ENCODE results near the gene SEMA7A.

SEMA7A gene

DNA sequence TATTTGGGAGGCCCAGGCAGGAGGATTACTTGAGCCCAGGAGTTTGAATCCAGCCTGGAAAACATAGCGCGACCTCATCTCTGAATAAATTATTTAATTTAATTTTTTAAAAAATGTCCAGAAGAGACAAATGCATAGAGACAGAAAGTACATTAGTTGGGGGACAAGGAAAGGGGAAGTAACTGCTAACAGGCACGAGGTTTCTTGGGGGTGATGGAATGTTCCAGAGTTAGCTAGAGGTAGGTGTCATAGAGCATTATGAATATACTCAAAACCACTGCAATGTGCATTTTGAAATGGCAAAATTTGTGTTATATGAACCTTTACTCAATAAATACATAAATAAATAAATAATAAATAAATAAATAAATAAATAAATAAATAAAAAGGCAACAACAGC lies 34.7 kb downstream of the SEMA7A start:
- Histone ChIP-seq H3K4me3 (ENCODE audit: low read length) (no peak overlapping the region), H3K4me2 (ENCODE audit: low read length) (peak overlapping the region; percentile 80; the same call in 1 of the 2 replicates), H3K9ac (ENCODE audit: low read length) (peak overlapping the region; percentile 94), H4K20me1 (ENCODE audit: insufficient read depth, low read length) (no peaks in the 10 kb centered on the region), H3K27me3 (ENCODE audit: low read depth, low read length) (no peaks in the 10 kb centered on the region), H3K36me3 (replicated peaks; ENCODE audit: low read depth, low read length) (peaks cover 11% of the 10 kb centered on the region), H3K79me2 (ENCODE audit: low read length) (peaks cover 40% of the 10 kb centered on the region), H3K4me1 (ENCODE audit: low read length) (peaks cover 99% of the 10 kb centered on the region), H2AFZ (ENCODE audit: low read depth, low read length) (no peak overlapping the region), H3K9me3 (ENCODE audit: insufficient read depth, low read length) (no peaks in the 10 kb centered on the region), H3K27ac (ENCODE audit: low read length) (peak overlapping the region; percentile 95)
- TF ChIP-seq EZH2phosphoT487 (IDR thresholded peaks at IDR 0.05; ENCODE audit: low read depth): no peak
- TF ChIP-seq, protein P1, sequence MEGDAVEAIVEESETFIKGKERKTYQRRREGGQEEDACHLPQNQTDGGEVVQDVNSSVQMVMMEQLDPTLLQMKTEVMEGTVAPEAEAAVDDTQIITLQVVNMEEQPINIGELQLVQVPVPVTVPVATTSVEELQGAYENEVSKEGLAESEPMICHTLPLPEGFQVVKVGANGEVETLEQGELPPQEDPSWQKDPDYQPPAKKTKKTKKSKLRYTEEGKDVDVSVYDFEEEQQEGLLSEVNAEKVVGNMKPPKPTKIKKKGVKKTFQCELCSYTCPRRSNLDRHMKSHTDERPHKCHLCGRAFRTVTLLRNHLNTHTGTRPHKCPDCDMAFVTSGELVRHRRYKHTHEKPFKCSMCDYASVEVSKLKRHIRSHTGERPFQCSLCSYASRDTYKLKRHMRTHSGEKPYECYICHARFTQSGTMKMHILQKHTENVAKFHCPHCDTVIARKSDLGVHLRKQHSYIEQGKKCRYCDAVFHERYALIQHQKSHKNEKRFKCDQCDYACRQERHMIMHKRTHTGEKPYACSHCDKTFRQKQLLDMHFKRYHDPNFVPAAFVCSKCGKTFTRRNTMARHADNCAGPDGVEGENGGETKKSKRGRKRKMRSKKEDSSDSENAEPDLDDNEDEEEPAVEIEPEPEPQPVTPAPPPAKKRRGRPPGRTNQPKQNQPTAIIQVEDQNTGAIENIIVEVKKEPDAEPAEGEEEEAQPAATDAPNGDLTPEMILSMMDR (IDR thresholded peaks at IDR 0.05; ENCODE audit: low read depth, low read length): no peak

DNA sequence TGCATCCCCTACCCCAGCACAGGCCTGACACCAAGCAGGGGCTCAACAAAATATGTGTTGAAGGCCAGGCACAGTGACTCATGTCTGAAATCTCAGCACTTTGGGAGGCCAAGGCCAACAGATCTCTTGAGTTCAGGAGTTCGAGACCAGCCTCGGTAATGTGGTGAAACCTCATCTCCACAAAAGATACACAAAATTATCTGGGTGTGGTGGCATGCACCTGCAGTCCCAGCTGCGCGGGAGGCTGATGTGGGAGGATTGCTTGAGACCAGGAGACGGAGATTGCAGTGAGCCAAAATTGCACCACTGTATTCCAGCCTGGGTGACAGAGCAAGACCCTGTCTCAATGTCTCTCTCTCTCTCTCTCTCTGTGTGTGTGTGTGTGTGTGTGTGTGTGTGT lies 35.6 kb downstream of the SEMA7A start:
- Histone ChIP-seq H4K20me1 (ENCODE audit: insufficient read depth, low read length) (no peaks in the 10 kb centered on the region), H3K4me3 (ENCODE audit: low read length) (peak overlapping the region; percentile 40; the same call in 1 of the 2 replicates), H3K27me3 (ENCODE audit: low read depth, low read length) (no peaks in the 10 kb centered on the region), H3K9me3 (ENCODE audit: insufficient read depth, low read length) (no peaks in the 10 kb centered on the region), H2AFZ (ENCODE audit: low read depth, low read length) (no peak overlapping the region), H3K79me2 (ENCODE audit: low read length) (peaks cover 40% of the 10 kb centered on the region), H3K9ac (ENCODE audit: low read length) (peak overlapping the region; percentile 94), H3K27ac (ENCODE audit: low read length) (peak overlapping the region; percentile 95), H3K4me2 (ENCODE audit: low read length) (peak overlapping the region; percentile 80), H3K36me3 (replicated peaks; ENCODE audit: low read depth, low read length) (peaks cover 11% of the 10 kb centered on the region), H3K4me1 (ENCODE audit: low read length) (peaks cover 99% of the 10 kb centered on the region)
- TF ChIP-seq EZH2phosphoT487 (IDR thresholded peaks at IDR 0.05; ENCODE audit: low read depth): no peak
- TF ChIP-seq, protein P1 (IDR thresholded peaks at IDR 0.05; ENCODE audit: low read depth, low read length): no peak

DNA sequence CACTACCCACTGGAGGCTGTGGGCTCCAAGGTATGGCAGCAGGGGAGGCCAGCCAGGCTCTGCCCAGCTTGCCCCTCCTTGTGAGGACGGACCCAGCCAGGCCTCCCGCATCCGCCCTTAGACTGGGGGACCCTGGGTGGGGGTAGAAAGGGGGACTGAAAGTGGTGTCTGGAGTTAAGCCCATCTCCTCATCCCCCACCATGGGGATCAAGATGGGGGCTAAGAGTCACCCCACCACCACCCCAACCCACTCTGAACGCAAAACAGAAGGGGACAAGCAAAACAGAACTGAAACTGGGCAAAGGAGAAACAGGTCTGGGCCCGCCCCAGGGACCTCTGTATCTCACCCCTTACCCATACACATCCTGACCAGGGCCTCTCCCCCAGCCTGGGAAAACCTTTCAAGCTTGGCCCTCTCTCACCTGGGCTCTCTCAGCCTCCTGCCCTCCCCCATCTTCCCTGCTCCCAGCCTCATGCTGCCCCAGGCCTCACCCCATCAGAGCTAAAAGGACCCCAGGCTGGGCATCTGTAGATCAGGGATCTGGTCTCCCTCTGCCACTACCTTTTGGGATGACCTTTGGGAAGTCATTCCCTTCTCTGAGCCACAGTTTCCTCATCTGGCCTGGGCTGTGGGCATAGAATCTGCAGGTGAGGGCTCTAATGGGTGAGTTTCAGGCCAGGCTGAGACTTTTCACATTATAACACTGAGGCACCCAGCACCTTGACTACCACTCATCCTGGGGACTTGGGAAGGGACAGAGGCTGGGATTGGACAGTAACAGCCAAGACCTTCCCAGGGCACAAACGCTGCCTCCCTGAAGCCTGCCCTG lies 36.3 kb downstream of the SEMA7A start:
- Histone ChIP-seq H3K27ac (ENCODE audit: low read length) (peak overlapping the region; percentile 95), H4K20me1 (ENCODE audit: insufficient read depth, low read length) (no peaks in the 10 kb centered on the region), H3K27me3 (ENCODE audit: low read depth, low read length) (no peaks in the 10 kb centered on the region), H3K36me3 (replicated peaks; ENCODE audit: low read depth, low read length) (peaks cover 8% of the 10 kb centered on the region), H3K9me3 (ENCODE audit: insufficient read depth, low read length) (no peaks in the 10 kb centered on the region), H2AFZ (ENCODE audit: low read depth, low read length) (no peak overlapping the region), H3K79me2 (ENCODE audit: low read length) (peaks cover 40% of the 10 kb centered on the region), H3K4me1 (ENCODE audit: low read length) (peaks cover 99% of the 10 kb centered on the region), H3K4me2 (ENCODE audit: low read length) (peak overlapping the region; percentile 80), H3K9ac (ENCODE audit: low read length) (peak overlapping the region; percentile 94), H3K4me3 (ENCODE audit: low read length) (peak overlapping the region; percentile 59)
- TF ChIP-seq EZH2phosphoT487 (IDR thresholded peaks at IDR 0.05; ENCODE audit: low read depth): no peak
- TF ChIP-seq, protein P1 (IDR thresholded peaks at IDR 0.05; ENCODE audit: low read depth, low read length): no peak

DNA sequence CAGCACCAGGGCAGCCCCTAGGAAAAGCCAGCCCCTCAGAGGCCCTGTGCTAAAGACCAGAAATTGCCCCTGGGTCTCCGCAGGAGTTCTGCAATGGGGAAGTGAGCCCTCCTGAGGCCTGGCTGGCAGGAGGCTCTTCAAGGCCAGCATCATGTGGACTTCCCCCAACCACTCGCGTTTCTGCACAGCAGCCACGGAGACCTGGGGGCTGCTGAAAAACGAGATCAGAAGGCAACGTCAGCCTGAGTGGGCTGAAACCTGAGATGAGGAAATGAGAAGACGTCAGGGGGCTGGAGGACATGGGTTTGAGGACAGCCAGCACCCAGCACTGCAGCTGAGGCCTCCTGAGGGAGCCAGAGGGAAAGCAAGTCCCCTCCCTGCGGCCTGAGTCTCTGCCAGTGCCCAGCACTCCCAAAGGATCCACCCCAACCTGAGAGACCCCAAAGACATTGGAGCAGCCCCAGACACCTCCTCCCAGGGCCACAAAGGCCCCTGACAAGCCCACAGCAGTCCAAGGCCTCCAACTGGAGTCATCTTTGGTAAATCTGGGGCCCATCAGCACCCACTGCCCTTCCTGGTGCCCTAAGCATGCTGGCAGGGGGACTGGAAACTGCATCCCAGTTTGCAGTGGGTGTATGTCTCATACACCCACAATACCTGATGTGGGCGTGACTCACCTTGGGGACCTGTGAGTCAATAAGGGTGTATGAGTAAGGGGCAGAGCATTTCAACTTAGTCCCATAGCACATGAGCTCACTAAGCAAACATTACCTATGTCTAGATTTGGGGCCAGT lies 37.1 kb downstream of the SEMA7A start:
- peak overlapping the region; percentile 59 for H3K4me3 ChIP-seq (ENCODE audit: low read length)
- no peak for TF ChIP-seq EZH2phosphoT487 (IDR thresholded peaks at IDR 0.05; ENCODE audit: low read depth)
- TF ChIP-seq, protein P1 (IDR thresholded peaks at IDR 0.05; ENCODE audit: low read depth, low read length): peak; percentile 45
- no peaks in the 10 kb centered on the region for H3K9me3 ChIP-seq (ENCODE audit: insufficient read depth, low read length)
- H3K9ac ChIP-seq (ENCODE audit: low read length): peak overlapping the region; percentile 94
- no peak overlapping the region for H2AFZ ChIP-seq (ENCODE audit: low read depth, low read length)
- H3K4me2 ChIP-seq (ENCODE audit: low read length): peak overlapping the region; percentile 80
- peaks cover 99% of the 10 kb centered on the region for H3K4me1 ChIP-seq (ENCODE audit: low read length)
- no peaks in the 10 kb centered on the region for H4K20me1 ChIP-seq (ENCODE audit: insufficient read depth, low read length)
- H3K79me2 ChIP-seq (ENCODE audit: low read length): peaks cover 38% of the 10 kb centered on the region
- H3K36me3 ChIP-seq (replicated peaks; ENCODE audit: low read depth, low read length): peaks cover 5% of the 10 kb centered on the region
- peak overlapping the region; percentile 95 for H3K27ac ChIP-seq (ENCODE audit: low read length)
- H3K27me3 ChIP-seq (ENCODE audit: low read depth, low read length): no peaks in the 10 kb centered on the region

Measured in OCI-LY3 (cell line).